ENCODE data around the gene HOXB1. TPM values are rescaled to one million over a fixed set of nuclear protein-coding genes. Genes with fewer than 3 reads are reported as not detected.

HOXB1 gene
- total and polyA plus RNA-seq, 2 of the 8 experiments (the other 6 are each of a cell fraction or from before 2014, with no cell fraction given), result not detected

DNA sequence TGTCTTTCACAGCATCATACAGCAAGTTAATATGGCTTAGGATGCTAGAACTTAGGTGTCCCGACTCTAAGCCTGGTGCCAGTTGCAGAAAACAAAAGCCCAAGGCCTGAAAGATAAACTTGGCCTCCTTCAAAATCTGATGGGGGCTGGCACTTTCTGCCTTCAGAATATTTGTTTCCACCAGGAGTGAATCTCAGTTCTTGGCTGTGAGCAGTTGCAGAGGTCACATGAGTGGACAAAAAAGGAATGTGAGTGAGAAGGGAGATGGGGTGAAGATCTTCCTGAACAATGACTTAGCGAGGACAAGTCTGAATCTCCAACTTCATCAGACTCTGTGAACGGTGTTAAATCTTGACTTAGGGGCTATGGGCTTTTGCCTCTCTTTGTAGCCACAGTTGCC, 46.6 kb downstream of the HOXB1 start:
- H3K18ac ChIP-seq (ENCODE audit: extremely low read depth, low read length), result no peak overlapping the region
- FAIRE-seq (no peak), DNase-seq (ENCODE audit: low read depth in 1 of 2, low spot score in 2 of 2) (no peak)
- no peak overlapping the region; the same call in 1 of the 2 replicates for H2BK20ac ChIP-seq (ENCODE audit: low read length)
- no peak overlapping the region for H4K5ac ChIP-seq (ENCODE audit: insufficient read length, low read depth, low read length)
- H3K23ac ChIP-seq (ENCODE audit: insufficient read length), result no peak overlapping the region
- H2AK5ac ChIP-seq (ENCODE audit: low read depth, low read length), result no peak overlapping the region
- H3K14ac ChIP-seq (ENCODE audit: insufficient read length), result no peak overlapping the region
- peaks cover 0 to 3% (median 0%) of the 10 kb centered on the region in 4 experiments; a peak in 1 of 7 replicates for H3K4me1 ChIP-seq (replicated peaks in 1 of 4; ENCODE audit: control insufficient read depth in 3 of 4, insufficient read depth in 4 of 4, low read length in 3 of 4)
- H3K4me3 ChIP-seq (ENCODE audit: extremely low read depth in 1 of 4, insufficient read depth in 2 of 4, low read depth in 3 of 4, low read length in 4 of 4), result no peak overlapping the region
- H3K9ac ChIP-seq (replicated peaks in 1 of 4; ENCODE audit: extremely low read depth in 1 of 4, low read depth in 3 of 4, low read length in 3 of 4), result no peak overlapping the region
- 92% methylated on average over 3 of the region's 3 CpGs; no CpG with 5 or more reads in 1 of the 2 experiments for WGBS, 2 experiments (ENCODE audit: extremely low coverage in 1 of 2, insufficient coverage in 1 of 2, insufficient read length in 1 of 2, insufficient replicate concordance in 2 of 2, low coverage in 1 of 2, low lambda C conversion rate in 2 of 2, missing lambda C conversion rate in 1 of 2)
- CTCF ChIA-PET (ENCODE audit: partially characterized antibody), result interaction anchor here (0.6 kb wide), 1 partner anchor 241 kb away, joined by 3 read pairs; no protein-coding TSS in a partner anchor
- H3K27ac ChIP-seq (ENCODE audit: low read depth, low read length), result no peak overlapping the region
- H3K9me3 ChIP-seq (ENCODE audit: insufficient read depth in 2 of 2, low read depth in 1 of 2, low read length in 1 of 2), result no peaks in the 10 kb centered on the region
- no peak overlapping the region for H2BK120ac ChIP-seq (replicated peaks; ENCODE audit: low read depth, low read length)
- no peaks in the 10 kb centered on the region for H3K79me1 ChIP-seq (ENCODE audit: low read depth, low read length)
- no peak overlapping the region for H3K4ac ChIP-seq (replicated peaks; ENCODE audit: insufficient read length, low read depth, low read length)
- no peaks in the 10 kb centered on the region for H3K23me2 ChIP-seq (ENCODE audit: low read depth, low read length)
- no peak overlapping the region for H2BK15ac ChIP-seq (ENCODE audit: low read length)
- H3K79me2 ChIP-seq (ENCODE audit: control insufficient read depth in 1 of 2, insufficient read depth in 2 of 2, low read length in 2 of 2), result no peaks in the 10 kb centered on the region
- no peak overlapping the region for H2BK12ac ChIP-seq (ENCODE audit: low read depth, low read length)
- H3K36me3 ChIP-seq (ENCODE audit: control insufficient read depth in 2 of 4, insufficient read depth in 4 of 4, low read length in 3 of 4), result no peaks in the 10 kb centered on the region
- no peak overlapping the region for H2AFZ ChIP-seq (ENCODE audit: low read length)
- H4K8ac ChIP-seq (ENCODE audit: extremely low read depth, insufficient read depth, low read length), result no peak overlapping the region
- H4K91ac ChIP-seq (replicated peaks; ENCODE audit: insufficient read length, low read length), result no peak overlapping the region
- POLR2A ChIA-PET (ENCODE audit: partially characterized antibody), result no interaction called here
- H2BK5ac ChIP-seq (ENCODE audit: low read depth, low read length), result no peak overlapping the region
- no peak overlapping the region for H3K4me2 ChIP-seq (ENCODE audit: insufficient read depth in 1 of 2, low read depth in 2 of 2, low read length in 2 of 2)
- peaks cover 0 to 5% (median 2%) of the 10 kb centered on the region in 4 experiments; a peak in 3 of 7 replicates for H3K27me3 ChIP-seq (replicated peaks in 1 of 4; ENCODE audit: control insufficient read depth in 3 of 4, extremely low read depth in 1 of 4, insufficient read depth in 3 of 4, low read length in 3 of 4)
- no peak overlapping the region for H3K56ac ChIP-seq (replicated peaks; ENCODE audit: insufficient read length, low read depth, low read length)
- H4K20me1 ChIP-seq (replicated peaks in 1 of 2; ENCODE audit: control insufficient read depth in 1 of 2, insufficient read depth in 2 of 2, low read length in 2 of 2), result no peaks in the 10 kb centered on the region
- TF ChIP-seq, protein P1, sequence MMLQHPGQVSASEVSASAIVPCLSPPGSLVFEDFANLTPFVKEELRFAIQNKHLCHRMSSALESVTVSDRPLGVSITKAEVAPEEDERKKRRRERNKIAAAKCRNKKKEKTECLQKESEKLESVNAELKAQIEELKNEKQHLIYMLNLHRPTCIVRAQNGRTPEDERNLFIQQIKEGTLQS (IDR thresholded peaks at IDR 0.05; ENCODE audit: insufficient read depth, low read depth, low read length), result no peak
- TF ChIP-seq, protein P2, sequence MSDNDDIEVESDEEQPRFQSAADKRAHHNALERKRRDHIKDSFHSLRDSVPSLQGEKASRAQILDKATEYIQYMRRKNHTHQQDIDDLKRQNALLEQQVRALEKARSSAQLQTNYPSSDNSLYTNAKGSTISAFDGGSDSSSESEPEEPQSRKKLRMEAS (IDR thresholded peaks at IDR 0.05), result no peak
- TF ChIP-seq BRCA1 (IDR thresholded peaks at IDR 0.05; ENCODE audit: low read depth, low read length), result no peak
- no peak for TF ChIP-seq SP2 (IDR thresholded peaks at IDR 0.05; ENCODE audit: low read length)
- no peak for TF ChIP-seq SAP30 (IDR thresholded peaks at IDR 0.05; ENCODE audit: insufficient read depth, insufficient replicate concordance, low read length)
- TF ChIP-seq KDM5A (IDR thresholded peaks at IDR 0.05; ENCODE audit: low read length), result no peak
- no peak for TF ChIP-seq EP300 (IDR thresholded peaks at IDR 0.05; ENCODE audit: borderline replicate concordance in 1 of 2, low read depth in 2 of 2, low read length in 2 of 2)
- no peak for TF ChIP-seq MAFK (IDR thresholded peaks at IDR 0.05; ENCODE audit: low read depth, low read length)
- TF ChIP-seq TBP (IDR thresholded peaks at IDR 0.05; ENCODE audit: low read depth, low read length), result no peak
- TF ChIP-seq TCF12 (IDR thresholded peaks at IDR 0.05; ENCODE audit: low read depth, low read length), result no peak
- no peak for TF ChIP-seq NANOG (IDR thresholded peaks at IDR 0.05; ENCODE audit: insufficient read depth, low read depth, low read length, poor library complexity, severe bottlenecking)
- TF ChIP-seq, protein P3, sequence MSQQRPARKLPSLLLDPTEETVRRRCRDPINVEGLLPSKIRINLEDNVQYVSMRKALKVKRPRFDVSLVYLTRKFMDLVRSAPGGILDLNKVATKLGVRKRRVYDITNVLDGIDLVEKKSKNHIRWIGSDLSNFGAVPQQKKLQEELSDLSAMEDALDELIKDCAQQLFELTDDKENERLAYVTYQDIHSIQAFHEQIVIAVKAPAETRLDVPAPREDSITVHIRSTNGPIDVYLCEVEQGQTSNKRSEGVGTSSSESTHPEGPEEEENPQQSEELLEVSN (IDR thresholded peaks at IDR 0.05), result no peak
